IMR-90 (cell line): ENCODE results near the gene PBRM1. TPM values are rescaled to one million over a fixed set of nuclear protein-coding genes. Genes with fewer than 3 reads are reported as not detected.

Source experiments
- ATAC-seq: fragments of 200-7000 bp; cut with Tn5 transposase; 2 replicates; pipeline ENCODE4 v1.9.1; 2020; ENCODE audit warnings: low read depth, mild to moderate bottlenecking, moderate library complexity
- BruUV-seq: library from RNA; stranded (reverse); fragments of 400-500 nt; replicated peaks from 2 replicates; lab custom pipeline; 2021; lab: Mats Ljungman, UMichigan
- CTCF ChIA-PET: fragments of 300-600 bp; formaldehyde crosslinking; extraction: SDS; loops from one replicate; lab custom pipeline; 2021; ENCODE audit warnings: antibody characterized with exemption; lab: Yijun Ruan, JAX
- POLR2A ChIA-PET: fragments of 300-600 bp; sonication (Branson Sonifier 250); formaldehyde crosslinking; loops from one replicate; lab custom pipeline; 2022; ENCODE audit warnings: antibody characterized with exemption; ENCODE audit not compliant: unreplicated experiment; lab: Charles Lee
- DNase-seq: peaks from one replicate; pipeline ENCODE4 v3.0.0; 2013
- H2AFZ ChIP-seq: replicated peaks from 2 replicates; pipeline ENCODE3; 2013; ENCODE audit warnings: low read length, mild to moderate bottlenecking; ENCODE audit not compliant: poor library complexity
- H2AK5ac ChIP-seq: 2 replicates; pipeline ENCODE4 v1.6.1; 2013; ENCODE audit warnings: low read depth, low read length, inconsistent platforms
- H2AK9ac ChIP-seq: replicated peaks from 2 replicates; pipeline ENCODE3; 2013; ENCODE audit warnings: mild to moderate bottlenecking, low read depth, low read length, moderate library complexity; ENCODE audit not compliant: poor library complexity
- H2BK120ac ChIP-seq: 2 replicates; pipeline ENCODE4 v1.6.1; 2013; ENCODE audit warnings: low read depth, low read length, inconsistent platforms
- H2BK15ac ChIP-seq: 3 replicates; pipeline ENCODE4 v1.6.1; 2013; ENCODE audit warnings: low read depth, low read length, inconsistent platforms
- H2BK20ac ChIP-seq: 2 replicates; pipeline ENCODE4 v1.6.1; 2013; ENCODE audit warnings: low read depth, mild to moderate bottlenecking, inconsistent platforms, low read length, moderate library complexity
- H2BK5ac ChIP-seq: 2 replicates; pipeline ENCODE4 v1.6.1; 2013; ENCODE audit warnings: mild to moderate bottlenecking, low read depth, low read length, inconsistent platforms; ENCODE audit not compliant: poor library complexity, severe bottlenecking
- H3K14ac ChIP-seq: replicated peaks from 2 replicates; pipeline ENCODE4 v1.6.1; 2013; ENCODE audit warnings: low read depth, low read length, inconsistent platforms
- H3K18ac ChIP-seq: 2 replicates; pipeline ENCODE4 v1.6.1; 2013; ENCODE audit warnings: low read depth, low read length, control low read depth
- H3K23ac ChIP-seq: 2 replicates; pipeline ENCODE4 v1.6.1; 2013; ENCODE audit warnings: low read depth, low read length, inconsistent platforms
- H3K27ac ChIP-seq: 2 replicates; pipeline ENCODE4 v1.5.1; 2013; ENCODE audit warnings: mild to moderate bottlenecking, control low read depth, low read length; ENCODE audit not compliant: insufficient read depth
- H3K27me3 ChIP-seq: 2 replicates; pipeline ENCODE4 v1.6.1; 2013; ENCODE audit warnings: low read length; ENCODE audit not compliant: control insufficient read depth, insufficient read depth
- H3K36me3 ChIP-seq: 2 replicates; pipeline ENCODE4 v1.6.1; 2013; ENCODE audit warnings: low read length, mixed read lengths; ENCODE audit not compliant: control insufficient read depth, insufficient read depth
- H3K4ac ChIP-seq: 2 replicates; pipeline ENCODE4 v1.6.1; 2013; ENCODE audit warnings: low read depth, low read length, inconsistent platforms
- H3K4me1 ChIP-seq: 2 replicates; pipeline ENCODE4 v1.6.1; 2013; ENCODE audit warnings: low read length, mixed read lengths; ENCODE audit not compliant: control insufficient read depth, insufficient read depth
- H3K4me2 ChIP-seq: 2 replicates; pipeline ENCODE4 v1.6.1; 2013; ENCODE audit warnings: low read depth, mild to moderate bottlenecking, control low read depth, low read length, moderate library complexity
- H3K4me3 ChIP-seq: 2 replicates; pipeline ENCODE4 v1.5.1; 2013; ENCODE audit warnings: low read depth, mild to moderate bottlenecking, control low read depth, low read length, moderate library complexity; ENCODE audit not compliant: insufficient read depth
- H3K56ac ChIP-seq: 2 replicates; pipeline ENCODE4 v1.6.1; 2013; ENCODE audit warnings: low read length, inconsistent platforms; ENCODE audit not compliant: insufficient read depth; ENCODE audit errors: extremely low read depth
- H3K79me1 ChIP-seq, 2 experiments: 2 replicates each; pipeline ENCODE4 v1.6.1; 2013; ENCODE audit warnings: low read length in 2 of 2, inconsistent platforms in 1 of 2, low read depth in 1 of 2
- H3K9ac ChIP-seq: 2 replicates; pipeline ENCODE4 v1.6.1; 2013; ENCODE audit warnings: low read depth, low read length, control low read depth
- H3K9me1 ChIP-seq: 2 replicates; pipeline ENCODE4 v1.6.1; 2013; ENCODE audit warnings: low read length, inconsistent platforms; ENCODE audit not compliant: insufficient read depth
- H3K9me3 ChIP-seq: 2 replicates; pipeline ENCODE4 v1.6.1; 2013; ENCODE audit warnings: low read length; ENCODE audit not compliant: control insufficient read depth, insufficient read depth
- H4K20me1 ChIP-seq: 2 replicates; pipeline ENCODE4 v1.6.1; 2013; ENCODE audit warnings: low read length, inconsistent platforms; ENCODE audit not compliant: insufficient read depth
- H4K5ac ChIP-seq: 2 replicates; pipeline ENCODE4 v1.6.1; 2013; ENCODE audit warnings: mild to moderate bottlenecking, low read depth, low read length, control low read depth
- H4K8ac ChIP-seq, 2 experiments: 2 replicates each; pipeline ENCODE4 v1.6.1; 2013; ENCODE audit warnings: low read depth in 2 of 2, low read length in 2 of 2, control low read depth in 1 of 2, inconsistent platforms in 1 of 2
- H4K91ac ChIP-seq: 2 replicates; pipeline ENCODE4 v1.6.1; 2013; ENCODE audit warnings: low read depth, low read length, inconsistent platforms; ENCODE audit not compliant: insufficient read depth
- BHLHE40 ChIP-seq: fragments of 150-350 bp; IDR thresholded peaks from 2 replicates; pipeline ENCODE4 v1.6.1; 2016; ENCODE audit warnings: mild to moderate bottlenecking, low read depth, low read length
- CEBPB ChIP-seq: IDR thresholded peaks from 2 replicates; pipeline ENCODE4 v1.6.1; 2012; ENCODE audit warnings: low read depth, low read length, improper control_type of control experiment
- CHD1 ChIP-seq: IDR thresholded peaks from 2 replicates; pipeline ENCODE4 v1.6.1; 2012; ENCODE audit warnings: low read depth, low read length, improper control_type of control experiment
- CTCF ChIP-seq: conservative IDR thresholded peaks from 2 replicates; pipeline ENCODE4 v1.5.1; 2012; ENCODE audit warnings: mild to moderate bottlenecking, low read depth, low read length, improper control_type of control experiment
- ELK1 ChIP-seq: fragments of 150-350 bp; IDR thresholded peaks from 2 replicates; pipeline ENCODE4 v1.6.1; 2016; ENCODE audit warnings: low read depth, mild to moderate bottlenecking, low read length, moderate library complexity, borderline replicate concordance
- FOS ChIP-seq: fragments of 150-350 bp; IDR thresholded peaks from 2 replicates; pipeline ENCODE4 v1.6.1; 2016; ENCODE audit warnings: low read depth, low read length
- MAFK ChIP-seq: IDR thresholded peaks from 2 replicates; pipeline ENCODE4 v1.6.1; 2012; ENCODE audit warnings: low read depth, low read length, improper control_type of control experiment
- MAZ ChIP-seq: IDR thresholded peaks from 2 replicates; pipeline ENCODE4 v1.6.1; 2012; ENCODE audit warnings: low read depth, mild to moderate bottlenecking, low read length, improper control_type of control experiment, moderate library complexity, borderline replicate concordance
- MXI1 ChIP-seq: IDR thresholded peaks from 2 replicates; pipeline ENCODE4 v1.6.1; 2012; ENCODE audit warnings: low read depth, mild to moderate bottlenecking, low read length, moderate library complexity, borderline replicate concordance
- NFE2L2 ChIP-seq: fragments of 150-350 bp; IDR thresholded peaks from 2 replicates; pipeline ENCODE4 v1.6.1; 2016; ENCODE audit warnings: low read depth, mild to moderate bottlenecking, low read length
- POLR2A ChIP-seq: IDR thresholded peaks from 2 replicates; pipeline ENCODE4 v1.6.1; 2012; ENCODE audit warnings: mild to moderate bottlenecking, low read depth, low read length
- RAD21 ChIP-seq: IDR thresholded peaks from 2 replicates; pipeline ENCODE4 v1.6.1; 2012; ENCODE audit warnings: low read length, improper control_type of control experiment
- RCOR1 ChIP-seq: IDR thresholded peaks from 2 replicates; pipeline ENCODE4 v1.6.1; 2012; ENCODE audit warnings: mild to moderate bottlenecking, low read length, improper control_type of control experiment; ENCODE audit not compliant: insufficient replicate concordance
- RFX5 ChIP-seq: IDR thresholded peaks from 2 replicates; pipeline ENCODE4 v1.8.0; 2012; ENCODE audit warnings: low read depth, mild to moderate bottlenecking, low read length, moderate library complexity
- SMC3 ChIP-seq: fragments of 150-350 bp; IDR thresholded peaks from 2 replicates; pipeline ENCODE4 v1.6.1; 2016; ENCODE audit warnings: low read depth, mild to moderate bottlenecking, antibody characterized with exemption, low read length, moderate library complexity
- WGBS, 2 experiments: methylation state at CpG; one replicate each; pipeline versions ENCODE4 v1.1.5 to v1.1.7; 2013; ENCODE audit warnings: missing lambda C conversion rate in 2 of 2; ENCODE audit not compliant: insufficient read length in 1 of 2; ENCODE audit errors: extremely low coverage in 2 of 2; 5-methylcytosine and 5-hydroxymethylcytosine counted together
- dilution Hi-C: fragments of 300-500 bp; cut with HindIII; formaldehyde crosslinking; loops from one replicate; pipeline ENCODE4 v1.14.3; 2018; ENCODE audit warnings: low sequenced_read_pairs; ENCODE audit not compliant: unreplicated experiment
- in situ Hi-C: fragments of 300-500 bp; cut with MboI; formaldehyde crosslinking; loops from 3 replicates; pipeline ENCODE4 v1.14.3; 2019; ENCODE audit warnings: low sequenced_read_pairs, inconsistent platforms, mixed read lengths
- intact Hi-C: fragments of 100-400 bp; cut with micrococcal nuclease; formaldehyde crosslinking; loops from 2 replicates; pipeline ENCODE4 v1.10.0; 2022
- polyA plus RNA-seq, 3 experiments: library from polyadenylated mRNA; depleted of rRNA; stranded (reverse); fragments of >200 nt; gene quantifications; 2 replicates each; pipeline ENCODE4 v1.2.3, GENCODE V29; 2012; ENCODE audit warnings: low replicate concordance in 1 of 3
- total RNA-seq: library from RNA; depleted of rRNA; stranded (reverse); fragments of >200 nt; gene quantifications from 2 replicates; pipeline ENCODE4 v1.2.3, GENCODE V29; 2012

PBRM1 gene
- total and polyA plus RNA-seq, 2 of the 4 experiments (the other 2 are of a cell fraction): 16.5 to 72.6 TPM

- POLR2A ChIA-PET: no interaction called here
- in situ Hi-C loops (no loop called here), dilution Hi-C loops (no loop called here), intact Hi-C loops (no loop called here)
- H3K56ac ChIP-seq: no peak overlapping the region
- no peak overlapping the region for H4K5ac ChIP-seq
- no peak overlapping the region for H2BK15ac ChIP-seq
- BruUV-seq: no TSS peak
- H2AFZ ChIP-seq: no peak overlapping the region
- H2AK5ac ChIP-seq: peak overlapping the region; percentile 70; the same call in 1 of the 2 replicates
- CTCF ChIA-PET: no interaction called here
- no peak overlapping the region for H3K27ac ChIP-seq
- H3K4me2 ChIP-seq: peak overlapping the region; percentile 95; the same call in 1 of the 2 replicates
- no peaks in the 10 kb centered on the region for H3K27me3 ChIP-seq
- H4K20me1 ChIP-seq: peaks cover 46% of the 10 kb centered on the region
- no peak overlapping the region; the same call in 1 of the 2 replicates for H4K91ac ChIP-seq
- peaks cover 19 to 88% of the 10 kb centered on the region in 2 experiments for H3K79me1 ChIP-seq
- DNase-seq (no peak), ATAC-seq (no peak)
- H3K9me3 ChIP-seq: no peaks in the 10 kb centered on the region
- H2BK120ac ChIP-seq: no peak overlapping the region
- no peak overlapping the region for H3K18ac ChIP-seq
- no peak overlapping the region for H4K8ac ChIP-seq
- no peak overlapping the region for H2BK20ac ChIP-seq
- H2AK9ac ChIP-seq: peak overlapping the region; percentile 68
- H2BK5ac ChIP-seq: no peak overlapping the region
- peak overlapping the region; percentile 29; the same call in 1 of the 2 replicates for H3K23ac ChIP-seq
- H3K4ac ChIP-seq: peak overlapping the region; percentile 69
- H3K4me1 ChIP-seq: peaks cover 29% of the 10 kb centered on the region
- peaks cover 28% of the 10 kb centered on the region for H3K36me3 ChIP-seq
- H3K9ac ChIP-seq: no peak overlapping the region
- 0 out of 2 replicates have a peak overlapping the region, but pooled peaks have one; percentile 90 for H3K14ac ChIP-seq
- H3K4me3 ChIP-seq: no peak overlapping the region
- 71% methylated on average over 4 of the region's 10 CpGs; no CpG with 5 or more reads in 1 of the 2 experiments for WGBS, 2 experiments
- peaks cover 20% of the 10 kb centered on the region for H3K9me1 ChIP-seq
- TF ChIP-seq SMC3: no peak
- no peak for TF ChIP-seq RCOR1
- TF ChIP-seq NFE2L2: no peak
- TF ChIP-seq FOS: no peak
- no peak for TF ChIP-seq BHLHE40
- no peak for TF ChIP-seq CTCF
- TF ChIP-seq CEBPB: no peak
- TF ChIP-seq MXI1: no peak
- TF ChIP-seq CHD1: no peak
- no peak for TF ChIP-seq MAFK
- TF ChIP-seq POLR2A: no peak
- no peak for TF ChIP-seq MAZ
- TF ChIP-seq RFX5: no peak
- no peak for TF ChIP-seq ELK1
- no peak for TF ChIP-seq RAD21
These were observed 154.5 kb downstream of the PBRM1 start for GRCh38 chr3:52530918-52531826.
